HG02943 (cell line): Measurements from ENCODE around the gene MVP.
A peak's percentile ranks its signal among the peaks of the same experiment; 100 is the strongest.
"Not testable (repeated sequence)": the region's sequence is repeated elsewhere in the genome, so short reads cannot be mapped to it uniquely, and the experiment has no call there.

ENCODE experiments used
- ATAC-seq: cut with Tn5 transposase; IDR thresholded peaks from one replicate; pipeline ENCODE4 v1.9.1; 2021; ENCODE audit warnings: mild to moderate bottlenecking, low read depth, moderate library complexity; ENCODE audit not compliant: unreplicated experiment

Gene MVP

DNA sequence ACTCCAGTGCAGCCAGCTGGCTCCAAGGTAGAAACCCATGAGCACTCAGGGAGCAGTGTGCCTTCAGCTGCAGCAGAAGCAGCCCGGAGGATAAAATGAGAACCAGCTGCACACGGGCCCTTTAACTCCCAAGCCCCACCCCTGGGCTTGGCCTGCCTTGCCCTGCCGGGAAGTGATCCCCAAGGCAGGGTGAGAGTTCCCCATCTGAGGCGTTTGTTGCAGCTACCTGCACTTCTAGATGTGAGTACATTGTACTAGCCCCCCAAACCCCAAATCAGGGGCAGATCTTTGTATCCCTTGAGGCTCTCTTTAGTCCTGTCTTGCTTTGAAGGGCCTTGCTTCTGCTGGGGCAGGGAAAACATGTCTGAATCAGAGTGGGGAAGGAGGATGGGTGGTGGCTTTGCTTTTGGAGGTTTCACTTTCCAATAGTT is at the start of gene MVP:
TSS of gene MVP (plus strand) at position 192 of the 431 bp plus-strand sequence. CDS start 10,088 bp downstream, outside the sequence.
- ATAC-seq: no peak

DNA sequence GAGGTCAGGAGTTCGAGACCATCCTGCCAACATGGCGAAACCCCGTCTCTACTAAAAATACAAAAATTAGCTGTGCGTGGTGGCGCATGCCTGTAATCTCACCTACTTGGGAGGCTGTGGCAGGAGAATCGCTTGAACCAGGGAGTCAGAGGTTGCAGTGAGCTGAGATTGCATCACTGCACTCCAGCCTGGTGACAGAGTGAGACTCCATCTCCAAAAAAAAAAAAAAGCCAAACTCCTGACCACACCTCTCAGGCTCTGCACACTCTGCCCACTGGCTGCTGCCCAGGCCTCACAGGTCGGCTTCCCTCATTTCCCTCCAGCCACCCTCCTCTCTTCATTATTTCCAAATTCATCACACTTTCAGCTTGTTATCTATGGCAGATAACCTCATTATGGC is 47.9 kb upstream of the MVP start:
- not testable (repeated sequence) for ATAC-seq

DNA sequence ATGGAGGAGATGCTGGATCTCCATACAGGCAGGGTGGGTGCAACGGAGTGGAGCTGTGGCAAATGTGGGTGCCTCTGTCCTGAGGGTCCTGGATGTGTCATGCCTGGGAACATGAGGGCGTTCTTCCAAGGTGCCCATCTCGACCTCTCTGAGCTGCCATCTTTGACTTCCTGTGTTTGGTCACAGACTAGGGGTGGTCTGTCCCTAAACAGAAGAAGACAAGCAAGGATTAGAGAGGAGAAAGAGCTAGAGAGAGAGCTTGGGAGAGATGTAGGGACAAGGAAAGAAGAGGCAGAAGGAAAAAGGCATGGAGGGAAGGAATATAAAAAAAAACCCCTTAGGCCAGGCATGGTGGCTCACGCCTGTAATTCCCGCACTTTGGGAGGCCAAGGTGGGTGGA is 45.5 kb upstream of the MVP start:
- ATAC-seq: no peak

DNA sequence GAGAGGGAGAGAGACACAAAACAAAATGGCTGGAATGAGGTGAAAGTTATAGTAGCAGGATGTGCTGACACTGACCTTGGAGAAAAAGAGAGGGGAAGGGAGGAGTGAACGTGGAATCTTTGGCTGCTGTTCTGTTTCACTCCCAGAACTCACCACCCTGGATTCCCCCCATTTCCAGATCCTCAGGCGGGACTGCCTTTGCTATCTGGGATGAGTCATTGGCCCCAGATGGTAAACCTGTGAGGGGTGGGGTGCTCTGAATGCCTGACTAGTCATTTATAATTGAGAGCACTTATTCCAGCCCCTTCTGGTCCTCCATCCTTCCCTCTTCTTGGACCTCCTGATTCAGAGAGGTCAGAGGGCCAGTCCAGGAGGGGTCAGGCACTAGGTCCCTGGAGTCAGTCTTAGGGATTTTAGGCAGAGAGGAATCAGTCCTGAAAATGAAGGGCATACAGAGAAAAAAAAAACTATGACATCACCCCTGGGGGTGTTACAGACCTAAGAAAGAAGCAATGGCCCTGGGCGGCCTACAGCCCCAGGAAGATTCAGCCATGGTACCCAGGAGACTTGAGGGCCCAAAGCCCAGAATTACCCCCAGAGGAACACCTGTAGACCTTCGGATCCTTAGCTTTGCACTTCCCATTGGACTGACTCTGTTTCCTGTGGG is 44.4 kb upstream of the MVP start:
- ATAC-seq: no peak

DNA sequence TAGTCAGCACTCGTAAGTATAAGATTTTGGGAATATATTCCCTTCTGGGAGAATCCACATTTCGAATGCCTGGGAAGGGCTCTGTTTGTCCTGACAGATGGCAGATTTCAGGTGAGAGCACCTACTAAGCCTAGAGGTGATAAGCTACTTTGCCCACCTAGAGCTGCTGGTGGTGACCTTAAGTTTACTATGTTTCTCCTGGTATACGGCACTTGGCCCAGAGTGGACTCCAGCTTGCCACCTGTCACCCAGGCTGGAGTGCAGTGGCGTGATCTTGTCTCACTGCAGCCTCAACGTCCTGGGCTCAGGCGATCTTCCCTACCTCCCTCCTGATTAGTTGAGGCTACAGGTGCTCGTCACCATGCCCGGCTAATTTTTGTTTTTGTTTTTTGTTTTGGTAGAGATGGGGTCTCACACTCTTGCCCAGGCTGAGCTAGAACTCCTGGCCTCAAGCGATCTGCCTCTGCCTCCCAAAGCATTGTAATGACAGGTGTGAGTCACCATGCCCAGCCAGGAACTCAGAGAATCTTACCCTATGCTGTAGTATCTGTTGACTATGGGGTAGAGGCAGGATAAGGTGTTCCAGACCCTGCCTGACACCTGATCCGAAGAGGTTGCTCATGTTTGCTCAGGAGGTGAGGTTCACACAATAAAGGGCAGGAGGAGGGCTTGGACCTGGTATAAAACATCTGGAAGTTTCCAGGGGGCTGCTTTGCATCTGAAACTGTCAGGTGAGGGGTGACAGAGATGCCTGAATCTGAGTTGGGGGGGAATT is 42.5 kb upstream of the MVP start, which contains the start of gene ZG16:
TSS of gene ZG16 (plus strand) at position 681 of the 775 bp plus-strand sequence. CDS start 1,011 bp downstream, outside the sequence.
- ATAC-seq: no peak

DNA sequence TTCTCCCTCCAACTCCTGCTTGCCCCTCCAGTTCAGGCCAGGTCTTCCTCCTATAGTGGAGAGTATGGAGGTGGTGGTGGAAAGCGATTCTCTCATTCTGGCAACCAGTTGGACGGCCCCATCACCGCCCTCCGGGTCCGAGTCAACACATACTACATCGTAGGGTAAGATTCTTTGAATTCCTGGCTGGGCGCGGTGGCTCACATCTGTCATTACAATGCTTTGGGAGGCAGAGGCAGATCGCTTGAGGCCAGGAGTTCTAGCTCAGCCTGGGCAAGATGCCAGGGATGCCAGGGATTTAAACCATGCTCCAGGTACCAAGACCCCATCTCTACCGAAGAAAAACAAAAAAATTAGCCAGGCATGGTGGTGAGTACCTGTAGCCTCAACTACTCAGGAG is 40.8 kb upstream of the MVP start:
- no peak for ATAC-seq

DNA sequence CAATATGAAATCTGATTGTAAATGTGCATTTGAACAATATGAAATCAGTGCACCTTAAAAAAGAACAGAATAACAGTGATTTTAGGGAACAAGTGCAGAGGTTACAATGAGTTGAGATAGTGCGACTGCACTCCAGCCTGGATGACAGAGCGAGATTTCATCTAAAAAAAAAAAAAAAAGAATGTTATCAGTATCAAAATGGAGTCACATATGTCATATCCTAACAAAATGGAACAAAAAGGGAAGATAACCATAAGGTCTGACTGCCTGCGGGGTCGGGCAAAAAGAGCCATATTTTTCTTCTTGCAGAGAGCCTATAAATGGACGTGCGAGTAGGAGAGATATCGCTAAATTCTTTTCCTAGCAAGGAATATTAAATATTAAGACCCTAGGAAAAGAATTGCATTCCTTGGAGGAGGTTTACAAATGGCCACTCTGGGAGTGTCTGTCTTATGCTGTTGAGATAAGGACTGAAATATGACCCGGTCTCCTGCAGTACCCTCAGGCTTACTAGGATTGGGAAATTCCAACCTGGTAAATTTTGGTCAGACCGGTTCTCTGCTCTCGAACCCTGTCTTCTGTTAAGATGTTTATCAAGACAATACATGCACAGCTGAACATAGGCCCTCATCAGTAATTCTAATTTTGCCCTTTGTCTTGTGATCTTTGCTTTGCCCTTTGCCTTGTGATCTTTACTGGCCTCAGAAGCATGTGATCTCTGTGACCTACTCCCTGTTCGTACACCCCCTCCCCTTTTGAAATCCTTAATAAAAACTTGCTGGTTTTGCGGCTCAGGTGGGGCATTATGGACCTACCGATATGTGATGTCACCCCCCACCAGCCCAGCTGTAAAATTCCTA is 36.9 kb upstream of the MVP start:
- not testable (repeated sequence) for ATAC-seq

DNA sequence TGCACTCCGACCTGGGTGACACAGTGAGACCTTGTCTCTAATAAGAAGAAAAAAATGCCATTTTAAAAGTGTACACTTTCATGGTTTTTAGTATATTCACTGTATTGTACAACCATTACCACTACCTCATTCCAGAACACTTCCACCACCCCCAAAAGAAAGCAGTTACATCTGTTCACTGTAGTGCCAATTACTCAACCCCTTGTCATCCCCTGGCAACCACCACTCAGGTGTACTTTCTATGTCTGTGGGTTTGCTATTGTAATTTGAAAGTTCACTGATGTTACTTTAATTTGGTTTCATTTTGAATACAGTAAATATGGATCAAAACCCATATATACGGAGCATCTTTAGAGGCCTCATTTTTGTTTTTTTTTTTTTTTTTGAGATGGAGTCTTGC is 36.1 kb upstream of the MVP start:
- no peak for ATAC-seq

DNA sequence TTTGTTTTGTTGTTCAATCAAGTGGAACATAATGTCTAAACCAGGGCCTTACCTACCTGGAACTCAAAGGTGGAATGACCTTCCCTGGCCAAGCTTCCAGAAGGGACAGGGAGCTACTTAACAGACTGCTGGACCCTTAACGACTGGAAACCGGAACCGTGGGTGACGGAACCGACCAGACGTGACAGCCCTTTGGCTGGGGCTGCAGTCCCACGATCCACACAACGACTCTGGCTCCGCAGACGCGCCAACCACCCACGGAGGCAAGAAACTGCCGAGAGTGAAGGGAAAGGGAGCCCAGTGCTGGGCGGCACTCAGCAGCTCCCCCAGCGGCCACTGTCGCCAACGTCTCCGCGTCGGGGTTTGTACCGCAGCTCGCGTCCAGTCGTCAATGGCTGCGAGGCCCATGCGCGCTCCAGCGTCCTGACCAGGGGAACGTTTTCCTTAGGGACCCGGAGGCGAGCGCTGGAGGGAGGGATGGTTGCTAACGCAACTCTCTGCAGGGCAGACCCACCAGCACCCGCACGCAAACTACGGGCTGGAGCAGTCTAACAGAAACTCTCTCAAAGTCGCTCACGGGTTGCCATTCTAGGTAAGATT is 35.3 kb upstream of the MVP start:
- ATAC-seq: no peak

DNA sequence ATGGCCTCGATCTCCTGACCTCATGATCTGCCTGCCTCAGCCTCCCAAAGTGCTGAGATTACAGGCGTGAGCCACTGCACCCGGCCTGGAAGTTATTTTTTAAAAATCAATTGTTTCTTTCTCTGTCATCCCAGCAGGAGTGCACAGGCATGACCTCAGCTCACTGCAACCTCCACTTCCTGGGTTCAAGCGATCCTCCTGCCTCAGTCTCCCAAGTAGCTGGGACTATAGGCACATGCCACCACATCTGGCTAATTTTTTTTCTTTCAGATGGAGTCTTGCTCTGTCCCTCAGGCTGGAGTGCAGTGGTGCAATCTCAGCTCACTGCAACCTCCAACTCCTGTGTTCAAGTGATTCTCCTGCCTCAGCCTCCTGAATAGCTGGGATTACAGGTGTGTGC is 33.1 kb upstream of the MVP start:
- ATAC-seq: not testable (repeated sequence)

DNA sequence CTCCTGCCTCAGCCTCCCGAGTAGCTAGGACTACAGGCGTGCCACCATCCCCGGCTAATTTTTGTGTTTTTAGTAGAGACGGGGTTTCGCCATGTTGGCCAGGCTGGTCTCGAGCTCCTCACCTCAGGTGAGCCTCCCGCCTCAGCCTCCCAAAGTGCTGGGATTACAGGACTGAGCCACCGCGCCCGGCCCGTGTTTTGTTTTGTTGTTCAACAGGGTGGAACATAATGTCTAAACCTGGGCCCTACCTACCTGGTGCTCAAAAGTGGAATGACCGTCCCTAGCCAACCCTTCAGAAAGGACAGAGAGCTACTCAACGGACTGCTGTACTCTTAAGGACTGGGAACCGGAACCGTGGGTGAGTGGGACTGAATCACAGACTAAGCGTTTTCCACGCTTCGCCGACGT is 30.5 kb upstream of the MVP start:
- no peak for ATAC-seq

DNA sequence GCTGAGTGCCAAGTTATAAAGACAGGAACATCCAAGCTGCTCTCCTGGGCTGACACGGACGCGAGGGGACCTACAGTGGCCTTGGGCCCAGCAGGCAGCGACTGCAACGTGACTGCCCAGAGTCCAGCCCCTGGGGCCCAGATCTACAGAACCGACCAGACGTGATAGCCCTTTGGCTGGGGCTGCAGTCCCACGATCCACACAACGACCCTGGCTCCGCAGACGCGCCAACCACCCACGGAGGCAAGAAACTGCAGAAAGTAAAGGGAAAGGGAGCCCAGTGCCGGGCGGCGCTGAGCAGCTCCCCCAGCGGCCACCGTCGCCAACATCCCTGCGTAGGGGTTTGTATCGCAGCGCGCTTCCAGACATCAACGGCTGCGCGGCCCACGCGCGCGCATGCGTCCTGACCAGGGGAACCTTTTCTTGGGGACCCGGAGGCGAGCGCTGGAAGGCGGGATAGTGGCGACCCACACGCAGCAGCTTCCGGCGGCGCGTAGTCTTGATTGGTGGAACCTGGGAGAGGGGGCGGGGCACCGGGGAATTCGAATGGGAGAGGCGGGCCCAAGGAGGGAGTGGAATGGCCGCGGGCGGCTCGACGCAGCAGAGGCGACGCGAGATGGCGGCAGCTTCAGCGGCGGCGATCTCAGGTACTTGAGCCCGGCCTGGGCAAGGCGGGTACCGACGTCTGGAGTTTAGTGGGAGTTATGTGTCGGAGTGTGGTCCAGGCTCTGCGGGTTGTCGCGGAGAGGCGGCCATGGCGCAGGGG is 29.9 kb upstream of the MVP start, which contains the start of gene KIF22:
TSS of gene KIF22 (plus strand) at position 569 of the 766 bp plus-strand sequence. CDS start at position 578, 9 bp downstream.
- peak; percentile 90 for ATAC-seq

DNA sequence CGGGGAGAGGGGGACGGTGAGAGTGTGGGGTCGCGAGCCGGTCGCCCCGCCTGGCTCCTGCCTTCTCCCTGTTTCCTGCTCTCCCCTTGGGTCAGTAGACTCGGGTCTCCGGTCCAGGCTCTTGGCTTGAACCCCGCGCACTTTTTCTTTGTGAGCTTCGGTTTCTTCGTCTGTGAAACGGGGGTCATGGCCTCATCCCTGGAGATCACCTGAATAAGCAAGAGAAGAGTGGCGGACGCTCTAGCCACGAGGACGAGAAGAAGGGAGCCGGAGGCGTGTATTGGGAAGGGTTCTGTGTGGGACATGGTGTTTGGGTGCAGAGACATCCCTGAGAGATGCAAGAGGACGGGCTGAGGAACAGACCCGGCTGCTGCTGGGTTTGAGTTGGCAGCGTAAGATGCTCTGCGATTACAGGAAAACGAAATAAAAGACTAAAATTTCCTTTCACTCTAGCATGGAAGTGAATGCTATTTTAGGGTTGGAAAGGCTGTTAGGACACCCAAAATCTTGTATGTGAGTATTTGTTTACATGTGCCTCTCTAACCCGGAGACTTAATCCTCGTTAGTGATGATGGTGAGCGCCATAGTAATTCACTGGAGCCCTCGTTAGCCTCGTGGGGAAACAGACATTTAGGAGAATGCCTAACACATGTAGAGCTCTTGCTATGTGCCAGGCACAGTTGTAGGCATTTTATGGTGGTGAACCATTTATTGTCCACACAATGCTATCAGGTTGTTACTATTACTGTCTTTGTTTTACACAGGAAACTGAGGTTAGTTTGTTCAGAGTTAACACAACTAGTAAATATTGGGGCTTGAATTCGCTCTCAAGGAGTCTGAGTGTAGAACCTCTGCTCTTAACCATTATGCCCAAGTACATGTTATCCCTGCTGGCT is 29.1 kb upstream of the MVP start:
- peak; percentile 5 for ATAC-seq

DNA sequence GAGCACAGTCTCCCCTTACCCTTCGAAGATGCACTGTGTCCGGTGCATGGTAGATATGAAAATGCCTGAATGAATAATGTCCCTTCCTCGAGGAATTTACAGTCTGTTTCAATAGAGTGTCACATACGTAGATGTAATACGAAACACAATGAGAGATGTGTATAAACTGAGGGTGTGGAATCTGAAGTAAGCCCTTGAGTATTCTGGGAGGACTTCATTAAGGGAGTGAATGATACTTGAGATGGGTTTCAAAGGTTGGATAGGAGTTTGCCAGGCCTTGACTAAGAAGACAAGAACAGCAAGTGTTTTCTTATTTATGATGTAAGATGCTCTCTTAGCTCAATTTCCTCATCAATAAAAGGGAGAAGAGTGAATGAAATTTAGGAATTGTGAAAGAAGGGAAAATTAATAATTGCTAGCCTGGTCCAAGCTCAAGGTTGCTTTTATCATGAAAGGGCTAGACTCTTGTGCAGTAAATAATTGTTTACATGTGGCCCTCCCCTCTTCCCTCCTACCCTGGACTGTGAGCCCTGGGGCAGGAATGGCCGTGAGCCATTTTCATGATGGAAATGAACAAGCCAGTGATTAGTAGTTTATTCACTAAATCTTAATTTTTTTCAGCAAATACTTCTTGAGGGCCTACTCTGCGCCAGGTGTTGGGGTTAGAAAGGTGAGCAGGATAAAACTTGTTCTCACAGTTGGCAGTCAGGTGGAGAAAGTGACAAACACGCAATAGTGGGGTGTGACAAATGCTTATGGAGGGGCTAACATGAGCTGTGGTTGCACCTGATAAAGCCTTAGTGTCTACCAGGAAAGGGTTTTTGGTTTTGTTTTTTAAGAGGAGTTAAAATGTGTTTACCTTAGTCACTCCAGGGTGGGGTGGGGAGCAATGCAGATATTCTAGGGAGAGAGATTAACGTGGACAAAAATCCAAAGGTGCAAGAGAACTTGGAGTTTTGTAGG is 28.1 kb upstream of the MVP start:
- no peak for ATAC-seq

DNA sequence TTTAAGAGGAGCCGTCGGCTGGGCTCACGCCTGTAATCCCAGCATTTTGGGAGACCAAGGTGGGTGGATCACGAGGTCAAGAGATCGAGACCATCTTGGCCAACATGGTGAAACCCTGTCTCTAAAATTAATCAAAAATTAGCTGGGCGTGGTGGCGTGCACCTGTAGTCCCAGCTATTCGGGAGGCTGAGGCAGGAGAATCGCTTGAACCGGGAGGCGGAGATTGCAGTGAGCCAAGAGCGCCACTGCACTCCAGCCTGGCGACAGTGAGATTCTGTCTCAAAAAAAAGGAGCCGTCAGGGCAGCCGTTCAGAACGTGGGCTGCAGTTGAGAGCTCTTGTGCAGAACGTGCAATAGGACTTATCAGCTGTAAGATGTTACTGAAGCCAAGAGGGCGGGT is 27.1 kb upstream of the MVP start:
- not testable (repeated sequence) for ATAC-seq

DNA sequence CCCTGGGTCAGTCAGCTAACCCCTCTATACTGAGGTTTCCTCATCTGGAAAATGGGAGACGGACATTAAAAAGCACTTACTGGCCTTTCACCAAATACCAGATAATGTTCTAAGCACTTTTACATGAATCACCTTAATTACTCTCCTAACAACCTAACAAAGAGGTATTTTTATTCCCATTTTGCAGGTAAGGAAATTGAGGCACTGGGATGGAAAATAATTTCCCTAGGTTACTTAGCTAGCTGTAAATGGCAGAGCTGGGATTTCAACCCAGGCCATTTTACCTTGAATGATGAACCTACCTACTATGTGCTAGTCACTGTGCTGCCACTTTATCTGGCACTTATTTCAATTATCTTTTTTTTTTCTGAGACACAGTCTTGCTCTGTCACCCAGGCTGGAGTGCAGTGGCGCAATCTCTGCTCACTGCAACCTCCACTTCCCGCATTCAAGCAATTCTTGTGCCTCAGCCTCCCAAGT is 26.0 kb upstream of the MVP start:
- ATAC-seq: no peak

DNA sequence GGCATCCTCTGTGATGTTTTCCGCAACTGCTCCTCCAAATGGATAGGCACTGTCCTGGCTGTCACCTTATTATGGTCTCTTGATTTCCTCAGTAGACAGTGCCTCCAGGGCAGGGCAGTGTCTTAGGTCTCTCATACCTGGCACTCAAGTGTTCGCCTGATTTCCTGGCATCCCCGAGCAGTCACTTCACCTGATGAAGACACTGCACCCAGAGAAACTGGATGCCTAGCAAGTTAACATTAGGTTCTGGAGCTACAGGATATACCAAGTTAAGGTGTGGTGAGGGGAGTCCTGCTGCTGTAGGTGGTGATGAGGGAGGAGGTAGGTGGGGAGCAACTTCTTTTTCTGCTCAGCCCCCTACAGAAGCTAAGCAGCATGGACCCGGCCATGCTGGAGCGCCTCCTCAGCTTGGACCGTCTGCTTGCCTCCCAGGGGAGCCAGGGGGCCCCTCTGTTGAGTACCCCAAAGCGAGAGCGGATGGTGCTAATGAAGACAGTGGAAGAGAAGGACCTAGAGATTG is 17.8 kb upstream of the MVP start:
- ATAC-seq: no peak
